ENCODE results near the gene GALNS.

The GALNS gene

GRCh38 chr16:88855176-88855575 lies 1.6 kb downstream of the GALNS start:
- no peak for DNase-seq

- DNase-seq = no peak
These were observed 2.2 kb downstream of the GALNS start for GRCh38 chr16:88854306-88855111.

DNA sequence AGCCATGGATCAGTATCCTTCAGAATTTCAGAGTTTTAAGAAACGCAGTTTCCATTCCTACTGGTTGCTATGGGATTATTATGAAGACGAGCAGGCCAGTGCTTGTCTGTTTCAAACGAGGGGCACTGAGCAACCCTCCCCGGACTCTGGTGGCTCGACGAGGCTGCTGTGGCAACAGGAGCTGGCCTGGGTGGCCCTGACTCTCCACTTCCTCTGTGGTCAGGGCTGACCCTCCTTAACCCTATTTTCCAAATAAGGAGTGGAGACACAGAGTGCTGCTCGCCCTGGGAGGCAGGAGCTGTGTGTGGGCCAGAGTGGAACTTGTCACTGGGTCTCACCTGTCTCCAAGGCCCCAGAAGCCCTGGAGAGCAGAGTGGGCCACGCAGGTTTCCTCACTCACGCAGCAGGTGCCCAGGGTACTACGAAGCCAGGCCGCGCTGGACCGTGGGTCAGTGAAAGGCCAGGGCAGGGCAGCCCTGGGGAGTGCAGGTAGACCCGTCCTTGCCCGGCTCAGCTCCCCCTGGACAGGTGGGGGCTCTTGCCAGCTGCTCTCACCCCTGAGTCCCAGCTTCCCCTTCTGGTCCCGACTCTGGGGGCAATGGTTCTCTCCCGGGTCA lies 3.3 kb downstream of the GALNS start:
- no peak for DNase-seq

GRCh38 chr16:88851616-88852015 lies 5.1 kb downstream of the GALNS start:
- no peak for DNase-seq

GRCh38 chr16:88850531-88851199 lies 6.1 kb downstream of the GALNS start:
- no peak for DNase-seq

DNA sequence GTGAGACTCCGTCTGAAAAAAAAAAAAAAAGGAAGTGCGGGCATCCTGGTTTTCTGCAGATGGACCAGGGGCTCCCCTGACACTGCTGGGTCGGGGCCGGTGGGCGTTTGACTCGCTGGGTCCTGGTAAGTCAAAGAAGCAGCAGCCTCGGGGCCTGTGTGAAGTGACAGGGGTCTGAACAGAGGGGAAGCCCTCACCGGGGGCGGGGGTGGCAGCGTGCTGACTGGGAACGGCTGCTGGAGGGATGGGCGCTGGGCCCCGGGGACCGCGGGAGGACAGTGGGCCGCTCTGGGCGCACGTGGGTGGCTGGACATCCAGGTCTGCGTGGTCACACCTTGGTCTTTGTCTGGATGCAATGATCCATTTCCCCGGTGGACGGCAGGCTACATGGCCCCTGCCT lies 8.2 kb downstream of the GALNS start:
- DNase-seq = no peak

DNA sequence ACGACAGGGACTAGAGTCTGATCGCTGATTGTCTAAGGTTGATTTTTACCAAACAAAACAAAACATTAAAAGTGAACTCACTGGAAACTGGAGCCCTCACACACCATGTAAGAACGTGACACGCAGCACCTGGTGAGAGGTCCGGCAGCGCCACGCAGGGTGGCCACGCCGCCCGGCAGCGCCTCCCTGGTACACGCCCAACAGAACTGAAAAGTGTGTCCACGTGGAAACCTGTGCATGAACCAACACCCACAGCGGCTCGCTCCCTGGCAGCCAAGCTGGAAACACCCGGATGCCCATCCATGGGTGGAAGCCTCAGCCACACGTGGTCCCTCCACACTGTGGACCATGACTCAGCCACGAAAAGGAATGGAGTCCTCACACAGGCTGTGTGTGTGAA lies 9.1 kb downstream of the GALNS start:
- DNase-seq = no peak

- no peak for DNase-seq
These were observed 10.7 kb downstream of the GALNS start for GRCh38 chr16:88846088-88846487.

DNA sequence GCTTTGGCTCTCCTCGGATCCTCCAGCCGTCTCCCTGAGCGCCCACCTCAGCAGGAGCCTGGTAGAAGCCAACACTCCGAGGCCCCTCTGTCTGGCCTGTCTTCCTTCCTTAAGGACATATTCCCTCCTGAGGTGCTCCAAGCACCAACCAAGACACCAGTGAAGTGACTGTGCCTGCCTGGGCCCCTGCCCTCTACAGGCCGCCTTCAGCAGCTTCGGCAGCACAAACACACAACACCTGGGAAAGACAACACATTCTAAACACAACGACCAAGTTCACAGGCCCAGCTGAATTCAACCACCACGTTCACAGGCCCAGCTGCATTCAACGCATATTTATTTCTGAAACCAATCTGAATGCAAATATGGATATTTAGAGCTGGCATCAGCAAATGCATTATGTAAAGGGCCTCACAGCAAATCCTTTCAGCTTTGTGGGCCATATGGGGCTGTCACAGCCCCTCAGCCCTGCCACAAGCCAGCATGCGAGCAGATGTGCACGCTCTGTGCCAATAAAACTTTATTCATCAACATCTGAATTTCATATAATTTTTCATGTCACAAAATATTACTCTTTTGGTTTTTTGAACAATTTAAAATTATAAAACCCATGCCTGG lies 12.2 kb downstream of the GALNS start:
- DNase-seq = no peak

GRCh38 chr16:88843256-88843655 lies 13.5 kb downstream of the GALNS start:
- no peak for DNase-seq

DNA sequence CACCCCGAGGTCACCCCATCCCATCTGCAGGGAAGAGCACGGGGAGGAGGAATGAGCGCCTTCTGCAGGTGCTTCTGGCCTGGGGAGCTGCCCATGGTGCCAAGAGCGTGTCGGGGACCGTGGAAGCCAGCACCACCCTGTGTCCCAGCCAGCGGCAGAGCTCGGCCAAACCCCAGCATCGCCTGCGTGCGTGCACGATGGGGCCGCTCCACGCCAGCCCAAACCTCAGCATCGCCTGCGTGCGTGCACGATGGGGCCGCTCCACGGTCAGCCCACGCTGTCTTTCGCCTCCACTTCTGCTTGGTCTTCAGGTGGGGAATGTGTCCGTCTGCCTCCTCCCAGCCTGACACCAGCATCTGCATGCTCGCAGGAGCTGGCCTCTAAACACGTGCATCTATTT lies 13.9 kb downstream of the GALNS start:
- no peak for DNase-seq

DNA sequence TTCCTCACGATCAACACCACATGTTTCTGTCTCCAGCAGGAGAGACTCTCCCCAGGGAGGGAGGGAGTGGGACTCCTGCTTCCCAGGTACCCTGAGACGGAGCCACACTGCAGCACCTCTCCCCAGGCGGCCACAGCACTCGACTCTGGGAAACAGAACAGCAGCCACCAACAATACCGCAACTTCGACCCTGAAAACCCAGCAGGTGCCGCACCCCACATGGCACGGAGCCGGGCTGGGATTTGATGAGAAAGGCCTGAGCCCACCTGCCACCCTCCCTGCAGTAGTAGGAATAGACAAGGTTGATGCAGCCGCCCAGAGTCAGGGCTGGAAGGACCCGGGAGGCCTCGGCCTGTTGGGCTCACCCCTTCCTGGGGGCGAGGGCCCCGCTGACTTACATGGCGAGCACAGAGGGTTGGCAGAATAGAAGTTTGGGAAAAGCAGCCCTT lies 14.4 kb downstream of the GALNS start:
- DNase-seq = no peak

GRCh38 chr16:88841521-88842307 lies 15.0 kb downstream of the GALNS start:
- no peak for DNase-seq

- DNase-seq = no peak
These were observed 16.0 kb downstream of the GALNS start for GRCh38 chr16:88840600-88841215.

DNA sequence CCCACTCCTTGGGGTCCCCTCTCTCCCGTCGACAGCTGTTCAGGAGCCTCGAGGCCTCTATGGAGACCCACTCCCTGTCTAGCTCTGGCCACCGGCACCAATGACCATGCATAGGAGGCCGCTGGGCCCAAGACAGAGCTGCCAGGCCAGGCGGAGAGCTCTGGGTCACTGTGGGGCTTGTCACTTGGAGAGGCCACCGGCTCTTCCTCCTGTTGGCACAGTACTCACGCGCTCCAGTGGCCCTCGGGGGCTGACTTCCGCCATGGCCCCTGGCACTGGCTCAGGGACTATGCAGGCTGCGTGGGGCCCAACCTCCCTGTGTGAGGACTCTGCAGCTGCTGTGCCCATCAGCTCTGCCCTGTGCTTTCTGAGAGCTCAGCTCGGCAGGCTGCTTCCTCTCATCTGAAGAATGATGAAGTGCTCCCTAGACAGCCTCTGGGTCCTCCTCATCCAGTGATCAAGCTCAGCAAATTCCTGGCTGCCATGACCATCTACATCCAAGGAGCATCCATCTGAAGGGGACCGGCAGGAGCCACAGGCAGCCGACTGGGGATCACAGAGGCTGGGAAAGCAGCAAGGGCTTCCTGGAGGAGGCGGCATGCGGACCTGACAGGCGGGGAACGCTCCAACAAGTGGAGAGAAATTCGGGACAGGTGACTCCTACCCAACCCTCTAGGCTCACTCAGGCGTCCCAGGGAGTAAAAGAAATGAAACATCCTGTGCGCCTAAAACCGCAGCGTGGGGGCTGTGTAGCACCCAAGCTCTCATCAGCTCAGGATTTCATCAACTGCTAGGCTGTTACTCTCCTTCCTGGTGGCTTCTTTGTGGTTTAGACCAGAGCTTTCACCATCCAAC lies 16.8 kb downstream of the GALNS start:
- DNase-seq = no peak

DNA sequence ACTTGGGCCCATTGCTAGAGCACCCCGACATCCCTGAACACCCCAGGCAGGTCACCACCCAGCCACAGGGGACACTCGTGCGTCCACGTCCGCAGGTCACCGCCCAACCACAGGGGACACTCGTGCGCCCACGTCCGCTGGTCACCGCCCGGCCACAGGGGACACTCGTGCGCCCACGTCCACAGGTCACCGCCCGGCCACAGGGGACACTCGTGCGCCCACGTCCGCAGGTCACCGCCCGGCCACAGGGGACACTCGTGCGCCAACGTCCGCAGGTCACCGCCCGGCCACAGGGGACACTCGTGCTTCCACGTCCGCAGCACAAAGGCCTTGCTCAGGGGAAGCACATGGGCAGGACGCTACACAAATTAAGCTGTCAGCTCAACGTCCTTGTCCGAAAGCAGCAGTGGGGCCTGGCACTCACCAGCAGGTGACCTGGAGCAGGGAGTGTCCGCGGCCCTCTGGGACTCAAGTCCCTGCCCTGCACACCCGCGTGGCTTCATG lies 17.7 kb downstream of the GALNS start:
- DNase-seq = no peak

DNA sequence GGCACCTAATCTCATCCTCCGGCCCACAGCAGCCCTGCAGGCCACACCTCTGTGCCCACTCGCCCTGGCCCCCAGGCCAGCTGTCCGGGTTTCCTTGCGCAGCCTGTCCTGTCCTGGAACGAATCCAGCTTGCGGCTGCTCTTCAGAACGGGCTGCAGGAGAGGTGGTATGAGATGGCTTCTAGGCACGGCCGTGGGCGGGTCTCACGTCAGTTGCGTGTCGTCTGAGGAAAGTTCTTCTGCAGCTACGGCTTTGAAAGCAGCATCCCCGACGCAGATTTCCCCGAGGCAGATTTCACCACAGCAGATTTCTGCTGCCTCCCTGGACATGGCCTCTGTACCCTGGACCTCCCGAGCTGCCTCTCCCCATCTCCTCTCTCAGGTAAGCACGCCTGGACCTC lies 18.2 kb downstream of the GALNS start:
- DNase-seq = no peak

GRCh38 chr16:88837806-88838205 lies 18.9 kb downstream of the GALNS start:
- no peak for DNase-seq

DNA sequence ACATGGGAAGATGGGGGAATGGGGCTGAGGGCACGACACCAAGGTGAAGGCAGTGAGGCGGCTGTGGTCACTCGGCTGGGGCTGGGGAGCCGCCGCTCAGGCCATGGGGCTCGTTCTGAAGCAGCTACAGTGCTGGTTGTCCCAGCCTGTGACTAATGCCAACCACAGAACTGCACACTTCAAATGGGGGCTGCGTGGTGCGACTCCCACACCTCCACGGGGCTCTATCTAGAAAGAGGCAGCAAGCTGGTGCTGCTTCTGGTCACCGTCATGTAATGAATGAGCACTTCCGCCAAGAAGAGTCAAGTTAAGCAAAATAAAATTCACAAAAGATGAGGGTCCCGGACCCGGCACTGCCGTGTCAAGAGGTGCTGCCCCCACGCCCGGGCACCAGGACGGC lies 20.0 kb downstream of the GALNS start:
- no peak for DNase-seq

GRCh38 chr16:88835818-88836217 lies 20.9 kb downstream of the GALNS start:
- no peak for DNase-seq

GRCh38 chr16:88835383-88835782 lies 21.4 kb downstream of the GALNS start:
- no peak for DNase-seq
